ENCODE data around the gene AMMECR1. TPM values are rescaled to one million over a fixed set of nuclear protein-coding genes. Genes with fewer than 3 reads are reported as not detected.

AMMECR1 gene
- total and polyA plus RNA-seq, 2 of the 8 experiments (the other 6 are each of a cell fraction or from before 2014, with no cell fraction given), result 10.2 to 21.2 TPM

DNA sequence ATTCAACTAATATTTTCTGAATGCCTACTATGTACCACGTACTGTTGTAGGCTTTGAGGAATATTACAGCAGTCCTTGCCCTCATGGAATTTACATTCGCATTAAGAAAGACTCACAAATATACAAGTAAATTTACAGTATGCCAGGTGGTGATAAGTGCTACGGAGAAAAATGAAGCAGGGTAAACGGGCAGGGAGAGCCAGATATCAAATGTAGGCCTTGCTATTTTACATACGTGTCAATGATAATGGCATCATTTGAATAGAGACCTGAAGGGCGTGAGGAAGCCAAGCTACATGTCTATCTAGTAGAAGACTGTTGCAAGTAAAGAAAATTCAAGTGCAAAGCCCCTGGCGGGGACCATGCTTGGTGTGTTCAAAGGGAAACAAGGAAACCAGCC is 65.2 kb downstream of the AMMECR1 start:
- H3K36me3 ChIP-seq (ENCODE audit: control insufficient read depth in 2 of 4, insufficient read depth in 4 of 4, low read length in 3 of 4), result no peaks in the 10 kb centered on the region
- H4K5ac ChIP-seq (ENCODE audit: insufficient read length, low read depth, low read length), result no peak overlapping the region
- H3K9me3 ChIP-seq (ENCODE audit: insufficient read depth in 2 of 2, low read depth in 1 of 2, low read length in 1 of 2), result no peaks in the 10 kb centered on the region
- CTCF ChIA-PET (ENCODE audit: partially characterized antibody), result no interaction called here
- H3K18ac ChIP-seq (ENCODE audit: extremely low read depth, low read length), result no peak overlapping the region
- H3K27ac ChIP-seq (ENCODE audit: low read depth, low read length), result no peak overlapping the region
- H3K4me2 ChIP-seq (ENCODE audit: insufficient read depth in 1 of 2, low read depth in 2 of 2, low read length in 2 of 2), result no peak overlapping the region
- H3K9ac ChIP-seq (replicated peaks in 1 of 4; ENCODE audit: extremely low read depth in 1 of 4, low read depth in 3 of 4, low read length in 3 of 4), result no peak overlapping the region
- no peaks in the 10 kb centered on the region; a peak in 1 of 4 replicates for H3K79me2 ChIP-seq (ENCODE audit: control insufficient read depth in 1 of 2, insufficient read depth in 2 of 2, low read length in 2 of 2)
- H2AK5ac ChIP-seq (ENCODE audit: low read depth, low read length), result no peak overlapping the region
- WGBS, 2 experiments (ENCODE audit: extremely low coverage in 1 of 2, insufficient coverage in 1 of 2, insufficient read length in 1 of 2, insufficient replicate concordance in 2 of 2, low coverage in 1 of 2, low lambda C conversion rate in 2 of 2, missing lambda C conversion rate in 1 of 2), result 93% methylated on average over 7 of the region's 7 CpGs; no CpG with 5 or more reads in 1 of the 2 experiments
- no peak overlapping the region for H2AFZ ChIP-seq (ENCODE audit: low read length)
- DNase-seq (ENCODE audit: low read depth in 1 of 2, low spot score in 2 of 2) (no peak), FAIRE-seq (no peak)
- H3K27me3 ChIP-seq (replicated peaks in 1 of 4; ENCODE audit: control insufficient read depth in 3 of 4, extremely low read depth in 1 of 4, insufficient read depth in 3 of 4, low read length in 3 of 4), result no peaks in the 10 kb centered on the region
- H3K23me2 ChIP-seq (ENCODE audit: low read depth, low read length), result no peaks in the 10 kb centered on the region
- no peak overlapping the region for H2BK20ac ChIP-seq (ENCODE audit: low read length)
- no peak overlapping the region for H3K23ac ChIP-seq (ENCODE audit: insufficient read length)
- no peak overlapping the region for H4K91ac ChIP-seq (replicated peaks; ENCODE audit: insufficient read length, low read length)
- POLR2A ChIA-PET (ENCODE audit: partially characterized antibody), result no interaction called here
- H2BK15ac ChIP-seq (ENCODE audit: low read length), result no peak overlapping the region
- no peak overlapping the region for H3K4me3 ChIP-seq (ENCODE audit: extremely low read depth in 1 of 4, insufficient read depth in 2 of 4, low read depth in 3 of 4, low read length in 4 of 4)
- no peak overlapping the region for H2BK12ac ChIP-seq (ENCODE audit: low read depth, low read length)
- no peaks in the 10 kb centered on the region; a peak in 1 of 7 replicates for H3K4me1 ChIP-seq (replicated peaks in 1 of 4; ENCODE audit: control insufficient read depth in 3 of 4, insufficient read depth in 4 of 4, low read length in 3 of 4)
- no peak overlapping the region for H3K56ac ChIP-seq (replicated peaks; ENCODE audit: insufficient read length, low read depth, low read length)
- H3K4ac ChIP-seq (replicated peaks; ENCODE audit: insufficient read length, low read depth, low read length), result no peak overlapping the region
- H2BK5ac ChIP-seq (ENCODE audit: low read depth, low read length), result no peak overlapping the region
- H2BK120ac ChIP-seq (replicated peaks; ENCODE audit: low read depth, low read length), result no peak overlapping the region
- no peaks in the 10 kb centered on the region for H3K79me1 ChIP-seq (ENCODE audit: low read depth, low read length)
- H4K8ac ChIP-seq (ENCODE audit: extremely low read depth, insufficient read depth, low read length), result no peak overlapping the region
- no peak overlapping the region for H3K14ac ChIP-seq (ENCODE audit: insufficient read length)
- no peaks in the 10 kb centered on the region for H4K20me1 ChIP-seq (replicated peaks in 1 of 2; ENCODE audit: control insufficient read depth in 1 of 2, insufficient read depth in 2 of 2, low read length in 2 of 2)
- TF ChIP-seq CEBPB (IDR thresholded peaks at IDR 0.05; ENCODE audit: low read depth, low read length), result no peak
- no peak for TF ChIP-seq RXRA (IDR thresholded peaks at IDR 0.05; ENCODE audit: insufficient read depth, low read depth, low read length)
- TF ChIP-seq, protein P1, sequence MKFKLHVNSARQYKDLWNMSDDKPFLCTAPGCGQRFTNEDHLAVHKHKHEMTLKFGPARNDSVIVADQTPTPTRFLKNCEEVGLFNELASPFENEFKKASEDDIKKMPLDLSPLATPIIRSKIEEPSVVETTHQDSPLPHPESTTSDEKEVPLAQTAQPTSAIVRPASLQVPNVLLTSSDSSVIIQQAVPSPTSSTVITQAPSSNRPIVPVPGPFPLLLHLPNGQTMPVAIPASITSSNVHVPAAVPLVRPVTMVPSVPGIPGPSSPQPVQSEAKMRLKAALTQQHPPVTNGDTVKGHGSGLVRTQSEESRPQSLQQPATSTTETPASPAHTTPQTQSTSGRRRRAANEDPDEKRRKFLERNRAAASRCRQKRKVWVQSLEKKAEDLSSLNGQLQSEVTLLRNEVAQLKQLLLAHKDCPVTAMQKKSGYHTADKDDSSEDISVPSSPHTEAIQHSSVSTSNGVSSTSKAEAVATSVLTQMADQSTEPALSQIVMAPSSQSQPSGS (IDR thresholded peaks at IDR 0.05; ENCODE audit: low read length), result no peak
- no peak for TF ChIP-seq TEAD4 (IDR thresholded peaks at IDR 0.05; ENCODE audit: low read depth, low read length)
- TF ChIP-seq HDAC2 (IDR thresholded peaks at IDR 0.05; ENCODE audit: borderline replicate concordance in 1 of 2, low read depth in 2 of 2, low read length in 2 of 2), result no peak
- no peak for TF ChIP-seq CBX8 (IDR thresholded peaks at IDR 0.05; ENCODE audit: borderline replicate concordance, low read depth, low read length)
- no peak for TF ChIP-seq RNF2 (IDR thresholded peaks at IDR 0.05; ENCODE audit: borderline replicate concordance, low read depth, low read length, missing control alignments, poor library complexity, severe bottlenecking)
- TF ChIP-seq SIX5 (IDR thresholded peaks at IDR 0.05; ENCODE audit: low read depth, low read length), result no peak
- TF ChIP-seq, protein P2, sequence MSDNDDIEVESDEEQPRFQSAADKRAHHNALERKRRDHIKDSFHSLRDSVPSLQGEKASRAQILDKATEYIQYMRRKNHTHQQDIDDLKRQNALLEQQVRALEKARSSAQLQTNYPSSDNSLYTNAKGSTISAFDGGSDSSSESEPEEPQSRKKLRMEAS (IDR thresholded peaks at IDR 0.05), result no peak
- TF ChIP-seq, protein P3, sequence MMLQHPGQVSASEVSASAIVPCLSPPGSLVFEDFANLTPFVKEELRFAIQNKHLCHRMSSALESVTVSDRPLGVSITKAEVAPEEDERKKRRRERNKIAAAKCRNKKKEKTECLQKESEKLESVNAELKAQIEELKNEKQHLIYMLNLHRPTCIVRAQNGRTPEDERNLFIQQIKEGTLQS (IDR thresholded peaks at IDR 0.05; ENCODE audit: insufficient read depth, low read depth, low read length), result no peak
